AG04450 (cell line): ENCODE results near the gene KNOP1. TPM values are rescaled to one million over a fixed set of nuclear protein-coding genes. Genes with fewer than 3 reads are reported as not detected.

Experiments
- CTCF ChIA-PET: fragments of 300-600, 350-600 bp; formaldehyde crosslinking; extraction: SDS; loops from one replicate; lab custom pipeline; 2022; ENCODE audit warnings: antibody characterized with exemption, inconsistent platforms; lab: Charles Lee
- POLR2A ChIA-PET: fragments of 350-600 bp; formaldehyde crosslinking; extraction: SDS; loops from one replicate; lab custom pipeline; 2021; ENCODE audit warnings: antibody characterized with exemption, inconsistent platforms; lab: Yijun Ruan, JAX
- DNase-seq: peaks from one replicate; pipeline ENCODE4 v3.0.0-alpha.2; 2011; ENCODE audit warnings: low read depth, low spot score
- H3K27ac ChIP-seq: one replicate; pipeline ENCODE4 v1.5.1; 2012; ENCODE audit warnings: low read depth, low read length, control low read depth
- H3K27me3 ChIP-seq: one replicate; pipeline ENCODE4 v1.6.0; 2012; ENCODE audit warnings: low read length; ENCODE audit not compliant: control insufficient read depth, insufficient read depth
- H3K4me3 ChIP-seq: 2 replicates; pipeline ENCODE4 v1.5.1; 2011; ENCODE audit warnings: mild to moderate bottlenecking, low read depth, low read length, control low read depth
- H3K9me3 ChIP-seq: 2 replicates; pipeline ENCODE4 v1.5.1; 2012; ENCODE audit warnings: low read length; ENCODE audit not compliant: control insufficient read depth, insufficient read depth
- CTCF ChIP-seq: IDR thresholded peaks from 2 replicates; pipeline ENCODE4 v1.5.1; 2011; ENCODE audit warnings: low read depth, low read length, control low read depth, inconsistent platforms
- polyA plus RNA-seq: library from polyadenylated mRNA; depleted of rRNA; stranded (reverse); fragments of >200 nt; gene quantifications from 2 replicates; pipeline ENCODE4 v1.2.3, GENCODE V29; 2011

Gene KNOP1
- polyA plus RNA-seq, 1 experiment, result 14.9 TPM

GRCh38 chr16:19688396-19689024 is 29.5 kb downstream of the KNOP1 start:
- POLR2A ChIA-PET, result no interaction called here
- no peak for DNase-seq
- H3K9me3 ChIP-seq, result peaks cover 3% of the 10 kb centered on the region; the same call in 1 of the 2 replicates
- CTCF ChIA-PET, result interaction anchor here (0.6 kb wide), 1 partner anchor 219 kb away, joined by 3 read pairs; no protein-coding TSS in a partner anchor
- no peak overlapping the region for H3K4me3 ChIP-seq
- H3K27ac ChIP-seq, result no peak overlapping the region
- TF ChIP-seq CTCF, result no peak
- H3K27me3 ChIP-seq, result no peaks in the 10 kb centered on the region

GRCh38 chr16:19687279-19687678 is 30.7 kb downstream of the KNOP1 start:
- H3K27ac ChIP-seq, result no peak overlapping the region
- ChIA-PET POLR2A (no interaction called here), CTCF (interaction anchor here (0.6 kb wide), 1 partner anchor 12 kb away, joined by 3 read pairs; no protein-coding TSS in a partner anchor)
- no peak for TF ChIP-seq CTCF
- DNase-seq, result no peak
- no peaks in the 10 kb centered on the region for H3K27me3 ChIP-seq
- H3K4me3 ChIP-seq, result no peak overlapping the region
- H3K9me3 ChIP-seq, result peaks cover 3% of the 10 kb centered on the region; the same call in 1 of the 2 replicates

- Histone ChIP-seq H3K4me3 (no peak overlapping the region), H3K27ac (no peak overlapping the region), H3K9me3 (0 out of 2 replicates have a peak, but pooled peaks cover 3% of the 10 kb centered on the region), H3K27me3 (no peaks in the 10 kb centered on the region)
- DNase-seq, result no peak
- CTCF ChIA-PET, result no interaction called here
- POLR2A ChIA-PET, result no interaction called here
- no peak for TF ChIP-seq CTCF
Observed at GRCh38 chr16:19685176-19685575, 32.9 kb downstream of the KNOP1 start.

- ChIA-PET POLR2A (no interaction called here), CTCF (no interaction called here)
- H3K27ac ChIP-seq, result no peak overlapping the region
- no peak for DNase-seq
- TF ChIP-seq CTCF, result no peak
- H3K9me3 ChIP-seq, result 0 out of 2 replicates have a peak, but pooled peaks cover 3% of the 10 kb centered on the region
- H3K4me3 ChIP-seq, result no peak overlapping the region
- no peaks in the 10 kb centered on the region for H3K27me3 ChIP-seq
Observed at GRCh38 chr16:19683453-19684236, 34.4 kb downstream of the KNOP1 start.

GRCh38 chr16:19681637-19682036 is 36.4 kb downstream of the KNOP1 start:
- 0 out of 2 replicates have a peak, but pooled peaks cover 3% of the 10 kb centered on the region for H3K9me3 ChIP-seq
- no peak for DNase-seq
- no peak overlapping the region for H3K4me3 ChIP-seq
- CTCF ChIA-PET, result interaction anchor here (1.5 to 1.9 kb wide), 3 partner anchors 203 to 226 kb away, joined by 4 to 8 read pairs (median 6); partner anchors contain the start of gene GPRC5B
- H3K27me3 ChIP-seq, result no peaks in the 10 kb centered on the region
- POLR2A ChIA-PET, result no interaction called here
- TF ChIP-seq CTCF, result no peak
- no peak overlapping the region for H3K27ac ChIP-seq
